Natural killer cell (primary cell): ENCODE data around the gene PON3. TPM values are rescaled to one million over a fixed set of nuclear protein-coding genes. Genes with fewer than 3 reads are reported as not detected.

Experiments
- ATAC-seq, 3 donors: fragments of 150-1000 bp in 2 of 3; fragments of 200-7000 bp in 1 of 3; cut with Tn5 transposase; 1 replicate in 1 of 3; 2 replicates in 2 of 3; pipeline ENCODE4 v1.10.0; 2021; ENCODE audit warnings: mild to moderate bottlenecking in 2 of 3, moderate library complexity in 2 of 3
- DNase-seq, 2 donors: peaks; one replicate each; pipeline versions ENCODE4 v3.0.0 to v3.0.0-alpha.2; 2013 to 2021; ENCODE audit warnings: mixed read lengths in 1 of 2
- H3K27ac ChIP-seq: one replicate; pipeline ENCODE4 v1.5.1; 2013; ENCODE audit warnings: mild to moderate bottlenecking, low read length
- H3K27me3 ChIP-seq: one replicate; pipeline ENCODE4 v1.6.1; 2013; ENCODE audit warnings: low read length; ENCODE audit not compliant: control insufficient read depth, insufficient read depth
- H3K36me3 ChIP-seq: one replicate; pipeline ENCODE4 v1.6.1; 2013; ENCODE audit warnings: low read length; ENCODE audit not compliant: control insufficient read depth, insufficient read depth
- H3K4me1 ChIP-seq: one replicate; pipeline ENCODE4 v1.6.1; 2013; ENCODE audit warnings: low read length; ENCODE audit not compliant: control insufficient read depth, insufficient read depth
- H3K4me3 ChIP-seq: one replicate; pipeline ENCODE4 v1.5.1; 2013; ENCODE audit warnings: low read length
- H3K9me3 ChIP-seq: one replicate; pipeline ENCODE4 v1.6.1; 2013; ENCODE audit warnings: low read length; ENCODE audit not compliant: control insufficient read depth, insufficient read depth
- H3K27ac Mint-ChIP-seq, 2 donors: one replicate each; pipeline ENCODE4 v1.8.0; 2022; ENCODE audit warnings: mild to moderate bottlenecking in 2 of 2, mixed read lengths in 2 of 2, moderate library complexity in 1 of 2
- H3K27me3 Mint-ChIP-seq, 2 donors: one replicate each; pipeline ENCODE4 v1.8.0; 2022; ENCODE audit warnings: low read depth in 2 of 2, mixed read lengths in 2 of 2
- H3K36me3 Mint-ChIP-seq: one replicate; pipeline ENCODE4 v1.8.0; 2022; ENCODE audit warnings: mixed read lengths
- H3K4me1 Mint-ChIP-seq, 2 donors: one replicate each; pipeline ENCODE4 v1.8.0; 2022; ENCODE audit warnings: mixed read lengths in 2 of 2
- H3K4me3 Mint-ChIP-seq: one replicate; pipeline ENCODE4 v1.8.0; 2022; ENCODE audit warnings: mild to moderate bottlenecking, moderate library complexity, mixed read lengths
- H3K9me3 Mint-ChIP-seq, 2 donors: one replicate each; pipeline ENCODE4 v1.8.0; 2022; ENCODE audit warnings: mixed read lengths in 2 of 2
- CTCF ChIP-seq: fragments of 200-600 bp; IDR thresholded peaks from one replicate; pipeline ENCODE4 v1.8.0; 2022; ENCODE audit warnings: antibody characterized with exemption
- WGBS: methylation state at CpG from one replicate; pipeline ENCODE4 v1.1.7; 2013; ENCODE audit warnings: missing lambda C conversion rate; ENCODE audit not compliant: insufficient coverage; 5-methylcytosine and 5-hydroxymethylcytosine counted together
- intact Hi-C: fragments of 100-400 bp; cut with micrococcal nuclease; formaldehyde crosslinking; loops from one replicate; pipeline ENCODE4 v1.14.2; 2022
- total RNA-seq, 4 donors: library from RNA; stranded (reverse); fragments of 120-200 nt in 1 of 4; gene quantifications; one replicate each; pipeline versions ENCODE4 v1.2.3 to v1.2.4, GENCODE V29; 2013 to 2022

PON3 gene
- total RNA-seq, 3 donors from 2014 or later (not counting 1 experiment from before 2014, with no cell fraction given): not detected

GRCh38 chr7:95405208-95405607 is 9.0 kb upstream of the PON3 start:
- no peak overlapping the region for H3K27ac Mint-ChIP-seq
- 94% methylated on average over 2 of the region's 3 CpGs for WGBS
- H3K4me1 ChIP-seq: no peaks in the 10 kb centered on the region
- H3K27me3 Mint-ChIP-seq: no peaks in the 10 kb centered on the region
- peaks cover 9% of the 10 kb centered on the region for H3K36me3 ChIP-seq
- ATAC-seq (no peak), DNase-seq (no peak)
- no peaks in the 10 kb centered on the region for H3K9me3 Mint-ChIP-seq
- intact Hi-C loops: no loop called here
- H3K4me3 ChIP-seq: no peak overlapping the region
- no peak overlapping the region for H3K4me3 Mint-ChIP-seq
- H3K27me3 ChIP-seq: no peaks in the 10 kb centered on the region
- no peak overlapping the region for H3K27ac ChIP-seq
- no peaks in the 10 kb centered on the region for H3K9me3 ChIP-seq
- no peak for TF ChIP-seq CTCF
- no peaks in the 10 kb centered on the region for H3K4me1 Mint-ChIP-seq
- H3K36me3 Mint-ChIP-seq: no peaks in the 10 kb centered on the region

GRCh38 chr7:95404316-95404865 is 8.2 kb upstream of the PON3 start:
- ATAC-seq (no peak), DNase-seq (no peak)
- peaks cover 6% of the 10 kb centered on the region for H3K36me3 ChIP-seq
- intact Hi-C loops: no loop called here
- Mint-ChIP-seq H3K27ac (no peak overlapping the region), H3K4me3 (no peak overlapping the region), H3K4me1 (no peaks in the 10 kb centered on the region), H3K36me3 (no peaks in the 10 kb centered on the region), H3K9me3 (no peaks in the 10 kb centered on the region), H3K27me3 (no peaks in the 10 kb centered on the region)
- H3K4me1 ChIP-seq: no peaks in the 10 kb centered on the region
- no peak overlapping the region for H3K27ac ChIP-seq
- no peak overlapping the region for H3K4me3 ChIP-seq
- no peaks in the 10 kb centered on the region for H3K9me3 ChIP-seq
- WGBS: 92% methylated on average over 4 of the region's 4 CpGs
- TF ChIP-seq CTCF: no peak
- no peaks in the 10 kb centered on the region for H3K27me3 ChIP-seq

- Histone ChIP-seq H3K4me1 (peaks cover 10% of the 10 kb centered on the region), H3K27me3 (peaks cover 12% of the 10 kb centered on the region), H3K4me3 (no peak overlapping the region), H3K9me3 (no peaks in the 10 kb centered on the region), H3K36me3 (no peaks in the 10 kb centered on the region), H3K27ac (no peak overlapping the region)
- Mint-ChIP-seq H3K27ac (no peak overlapping the region), H3K4me3 (no peak overlapping the region), H3K36me3 (no peaks in the 10 kb centered on the region), H3K9me3 (no peaks in the 10 kb centered on the region), H3K4me1 (peaks cover 0 to 5% of the 10 kb centered on the region in 2 donors), H3K27me3 (peaks cover 28 to 30% of the 10 kb centered on the region in 2 donors)
- WGBS: 84% methylated on average over 2 of the region's 4 CpGs
- DNase-seq (no peak), ATAC-seq (no peak)
- intact Hi-C loops: no loop called here
- TF ChIP-seq CTCF: no peak
Observed at GRCh38 chr7:95398155-95398940, 2.2 kb upstream of the PON3 start.
